GM12864 (cell line): Measurements from ENCODE around the gene WWOX.

Source experiments
- DNase-seq: peaks from one replicate; pipeline ENCODE4 v3.0.0-alpha.2; 2011; ENCODE audit warnings: low read depth
- H3K4me3 ChIP-seq: 2 replicates; pipeline ENCODE4 v1.5.1; 2011; ENCODE audit warnings: mild to moderate bottlenecking, low read depth, low read length, control low read depth
- TF ChIP-seq, protein P1 (sequence below): IDR thresholded peaks from 2 replicates; pipeline ENCODE4 v1.5.1; 2011; ENCODE audit warnings: low read depth, mild to moderate bottlenecking, moderate library complexity, low read length, control low read depth, inconsistent platforms; ENCODE audit errors: missing control alignments

The WWOX gene

DNA sequence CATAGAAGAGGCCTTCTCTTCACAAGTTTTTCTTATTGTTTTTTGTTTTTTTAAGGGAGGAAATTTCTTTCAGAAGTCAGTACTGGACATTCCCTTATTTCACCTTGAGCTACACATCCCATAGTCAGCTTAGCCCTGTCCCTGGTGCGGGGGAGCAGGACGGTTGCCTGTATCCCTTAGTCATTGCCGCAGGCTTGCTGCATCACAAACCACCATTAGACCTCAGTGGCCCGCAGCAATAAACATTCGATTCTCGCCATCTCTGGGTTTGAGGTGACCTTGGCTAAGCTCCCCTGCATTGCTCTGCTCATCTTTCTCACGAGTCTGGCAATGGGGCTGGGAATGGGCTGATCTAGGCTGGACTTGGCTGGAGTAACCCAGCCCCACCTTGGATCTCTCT is 692.5 kb downstream of the WWOX start:
- H3K4me3 ChIP-seq, result no peak overlapping the region
- no peak for DNase-seq
- TF ChIP-seq, protein P1, sequence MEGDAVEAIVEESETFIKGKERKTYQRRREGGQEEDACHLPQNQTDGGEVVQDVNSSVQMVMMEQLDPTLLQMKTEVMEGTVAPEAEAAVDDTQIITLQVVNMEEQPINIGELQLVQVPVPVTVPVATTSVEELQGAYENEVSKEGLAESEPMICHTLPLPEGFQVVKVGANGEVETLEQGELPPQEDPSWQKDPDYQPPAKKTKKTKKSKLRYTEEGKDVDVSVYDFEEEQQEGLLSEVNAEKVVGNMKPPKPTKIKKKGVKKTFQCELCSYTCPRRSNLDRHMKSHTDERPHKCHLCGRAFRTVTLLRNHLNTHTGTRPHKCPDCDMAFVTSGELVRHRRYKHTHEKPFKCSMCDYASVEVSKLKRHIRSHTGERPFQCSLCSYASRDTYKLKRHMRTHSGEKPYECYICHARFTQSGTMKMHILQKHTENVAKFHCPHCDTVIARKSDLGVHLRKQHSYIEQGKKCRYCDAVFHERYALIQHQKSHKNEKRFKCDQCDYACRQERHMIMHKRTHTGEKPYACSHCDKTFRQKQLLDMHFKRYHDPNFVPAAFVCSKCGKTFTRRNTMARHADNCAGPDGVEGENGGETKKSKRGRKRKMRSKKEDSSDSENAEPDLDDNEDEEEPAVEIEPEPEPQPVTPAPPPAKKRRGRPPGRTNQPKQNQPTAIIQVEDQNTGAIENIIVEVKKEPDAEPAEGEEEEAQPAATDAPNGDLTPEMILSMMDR, result no peak

DNA sequence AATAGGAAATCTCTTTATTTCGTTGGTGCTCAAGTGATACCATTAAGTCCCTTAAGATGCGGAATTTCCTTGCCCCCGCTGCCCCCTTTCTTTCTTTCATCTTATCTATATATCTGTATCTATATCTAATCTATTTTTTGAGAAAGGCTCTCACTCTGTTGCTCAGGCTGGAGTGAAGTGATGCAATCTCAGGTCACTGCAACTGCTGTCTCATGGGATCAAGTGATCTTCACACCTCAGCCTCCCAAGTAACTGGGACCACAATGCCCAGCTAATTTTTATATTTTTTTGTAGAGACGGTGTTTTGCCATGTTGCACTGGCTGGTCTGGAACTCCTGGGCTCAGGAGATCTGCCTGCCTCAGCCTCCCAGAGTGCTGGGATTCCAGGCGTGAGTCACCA is 693.5 kb downstream of the WWOX start:
- H3K4me3 ChIP-seq, result no peak overlapping the region
- TF ChIP-seq, protein P1, result no peak
- no peak for DNase-seq

DNA sequence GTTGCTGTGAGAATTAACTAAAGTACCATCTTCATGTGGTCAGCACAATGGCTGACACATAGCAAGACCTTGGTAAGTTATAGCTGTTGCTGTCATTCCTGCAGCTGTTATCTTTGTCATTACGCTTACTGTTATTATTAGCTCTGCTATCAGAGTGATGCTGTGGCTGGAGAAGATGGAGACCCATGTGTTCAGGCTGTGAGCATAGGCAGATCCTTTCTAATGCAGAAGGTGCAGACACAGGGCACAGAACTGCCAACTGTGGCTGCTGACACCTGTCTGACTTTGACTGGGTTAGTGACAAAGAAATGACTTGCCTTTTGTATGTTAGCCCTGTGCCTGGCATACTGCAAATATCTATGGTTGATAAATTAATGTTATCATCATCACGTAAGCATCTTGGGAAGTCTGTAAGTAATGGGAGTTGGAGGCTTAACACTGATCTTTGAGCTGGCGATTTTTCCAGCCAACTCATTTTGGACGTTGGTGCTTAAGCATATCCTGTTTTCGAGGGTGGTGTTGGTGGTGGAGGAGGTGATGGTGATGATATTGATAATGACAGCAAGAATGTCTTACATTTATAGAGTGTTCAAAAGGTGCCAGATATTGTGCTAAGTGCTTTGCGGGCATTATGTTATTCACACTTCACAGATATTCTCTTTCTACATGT is 695.3 kb downstream of the WWOX start:
- no peak for DNase-seq
- TF ChIP-seq, protein P1, result no peak
- H3K4me3 ChIP-seq, result no peak overlapping the region

DNA sequence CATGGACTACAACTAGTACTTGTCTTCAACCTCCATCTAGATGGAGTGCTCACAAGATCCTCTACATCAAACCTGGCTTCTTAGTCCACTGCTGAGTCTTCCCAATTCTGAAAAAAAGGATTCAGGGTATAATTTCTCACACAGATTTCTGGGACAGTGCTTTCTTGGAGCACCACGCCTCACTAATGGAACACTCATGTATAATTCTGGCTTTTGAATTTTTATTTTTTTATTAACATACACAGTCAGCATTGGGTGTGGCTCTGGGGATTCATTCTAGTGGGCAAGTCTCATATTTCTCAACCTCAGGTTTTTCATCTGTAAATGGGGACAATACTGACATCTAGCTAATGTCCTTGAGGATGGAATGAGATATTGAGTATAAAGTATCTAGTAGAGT is 696.0 kb downstream of the WWOX start:
- no peak overlapping the region for H3K4me3 ChIP-seq
- TF ChIP-seq, protein P1, result no peak
- no peak for DNase-seq

DNA sequence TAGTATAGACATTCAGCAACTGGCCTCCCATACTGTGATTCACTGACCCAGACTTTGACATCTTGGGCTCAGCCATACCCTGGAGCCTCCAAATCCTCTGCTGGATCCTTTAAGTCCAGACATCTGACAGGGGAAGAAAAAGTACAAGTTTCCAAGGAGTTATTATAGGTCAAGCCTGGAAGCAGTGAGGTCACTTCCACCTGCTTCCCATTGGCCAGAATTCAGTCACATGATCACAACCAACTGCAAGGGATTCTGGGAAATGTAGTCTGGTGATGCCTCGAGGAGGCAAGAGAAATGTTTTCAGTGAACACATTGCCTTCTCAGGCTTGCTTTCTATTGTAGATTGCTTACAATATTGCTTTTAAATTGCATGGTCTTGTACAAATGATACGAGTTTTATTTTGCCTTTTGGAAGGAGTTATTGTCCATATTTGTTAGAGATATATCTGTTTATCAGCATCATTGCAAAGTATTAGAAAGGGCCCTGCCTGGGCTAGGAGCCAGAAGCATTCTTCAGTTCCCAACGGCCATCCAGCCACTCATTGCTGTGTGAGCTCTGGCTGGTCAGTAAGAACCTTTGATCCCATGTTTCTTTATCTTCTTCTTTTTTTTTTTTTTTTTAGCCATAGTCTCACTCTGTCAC is 696.9 kb downstream of the WWOX start:
- TF ChIP-seq, protein P1, result no peak
- DNase-seq, result peak; percentile 12
- H3K4me3 ChIP-seq, result no peak overlapping the region

DNA sequence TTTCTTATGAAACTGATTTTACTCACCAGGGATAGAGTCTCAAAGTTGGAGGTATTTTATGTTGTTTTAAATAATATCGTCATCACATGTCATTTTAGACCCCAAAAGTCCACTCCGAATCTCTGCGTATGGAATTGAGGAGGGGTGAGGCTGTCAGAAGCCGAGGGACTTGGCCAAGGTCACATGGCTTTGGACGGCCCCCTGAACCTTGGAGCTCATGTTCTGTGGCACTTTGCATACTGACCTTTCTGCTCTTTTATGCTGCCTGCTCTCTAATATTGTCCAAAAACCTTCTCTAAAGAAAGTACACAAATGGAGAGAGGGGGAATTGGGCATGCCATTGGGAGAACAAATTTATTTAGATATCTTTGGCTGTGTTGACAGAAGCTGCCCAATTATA is 700.0 kb downstream of the WWOX start:
- no peak overlapping the region for H3K4me3 ChIP-seq
- TF ChIP-seq, protein P1, result no peak
- no peak for DNase-seq

DNA sequence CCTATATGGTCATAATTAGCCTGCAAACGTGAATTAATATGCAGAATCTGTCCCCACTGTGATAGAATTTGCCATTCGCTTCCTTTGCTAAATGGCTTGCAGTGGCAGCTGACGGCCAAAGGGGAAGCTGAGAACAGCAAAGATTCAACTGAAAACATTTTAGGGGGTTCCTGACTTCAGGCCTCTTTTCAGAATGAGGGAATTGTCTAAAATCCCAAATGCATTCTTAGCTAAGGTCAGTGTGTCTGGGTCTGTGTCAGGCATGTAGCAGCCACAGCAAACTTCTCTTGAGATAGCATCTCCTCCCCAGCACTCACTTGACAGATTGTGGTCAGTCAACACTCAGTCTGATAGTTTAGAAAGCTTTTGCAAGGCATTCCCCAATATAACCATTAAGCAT is 701.1 kb downstream of the WWOX start:
- DNase-seq, result no peak
- TF ChIP-seq, protein P1, result peak; percentile 36
- no peak overlapping the region for H3K4me3 ChIP-seq
